HL-60/S4 treated with phorbol 12-myristate 13-acetate at 8.2 ng/mL for 4 days and 3 days (cell line): ENCODE results near the gene ZNF280A.

Experiments used
- in situ Hi-C: fragments of 300-500 bp; cut with MboI; formaldehyde crosslinking; loops from 2 replicates; pipeline ENCODE4 v1.15.0; 2022; ENCODE audit warnings: low sequenced_read_pairs

ZNF280A gene, protein sequence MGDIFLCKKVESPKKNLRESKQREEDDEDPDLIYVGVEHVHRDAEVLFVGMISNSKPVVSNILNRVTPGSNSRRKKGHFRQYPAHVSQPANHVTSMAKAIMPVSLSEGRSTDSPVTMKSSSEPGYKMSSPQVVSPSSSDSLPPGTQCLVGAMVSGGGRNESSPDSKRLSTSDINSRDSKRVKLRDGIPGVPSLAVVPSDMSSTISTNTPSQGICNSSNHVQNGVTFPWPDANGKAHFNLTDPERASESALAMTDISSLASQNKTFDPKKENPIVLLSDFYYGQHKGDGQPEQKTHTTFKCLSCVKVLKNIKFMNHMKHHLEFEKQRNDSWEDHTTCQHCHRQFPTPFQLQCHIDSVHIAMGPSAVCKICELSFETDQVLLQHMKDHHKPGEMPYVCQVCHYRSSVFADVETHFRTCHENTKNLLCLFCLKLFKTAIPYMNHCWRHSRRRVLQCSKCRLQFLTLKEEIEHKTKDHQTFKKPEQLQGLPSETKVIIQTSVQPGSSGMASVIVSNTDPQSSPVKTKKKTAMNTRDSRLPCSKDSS

DNA sequence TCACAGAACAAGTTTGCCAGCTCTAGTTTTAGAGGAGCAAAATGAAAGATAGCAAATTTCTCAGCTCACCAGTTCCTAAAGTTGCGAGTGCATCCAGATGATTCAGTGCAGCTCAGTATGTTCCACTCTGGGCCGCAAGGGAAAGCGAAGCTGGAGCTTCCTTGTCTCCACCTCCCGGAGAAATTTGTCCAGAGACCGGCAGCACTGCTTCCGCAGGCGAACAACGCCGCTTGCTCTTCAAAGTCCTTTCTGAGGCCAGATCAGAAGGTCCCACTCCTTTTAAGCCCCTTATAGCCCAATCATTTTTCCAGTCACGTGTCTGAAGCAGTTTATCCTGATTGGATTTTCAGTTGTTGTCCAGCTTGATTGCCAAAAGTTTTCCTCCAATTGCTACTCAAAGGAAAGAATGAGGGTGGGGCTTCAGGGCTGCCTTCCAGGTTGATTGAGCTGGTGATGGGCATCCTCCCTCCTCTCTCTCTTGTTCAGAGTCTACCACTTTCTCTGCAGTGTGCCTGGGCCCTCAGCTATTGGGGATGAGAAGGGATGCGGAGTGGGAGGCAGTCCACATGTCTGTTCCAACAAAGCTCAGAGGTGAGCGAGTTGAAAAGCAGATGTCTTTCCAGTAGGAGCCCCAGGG lies at the start of gene ZNF280A:
Gene ZNF280A (minus strand): TSS at position 251 of the 637 bp plus-strand sequence. CDS start 4,640 bp downstream, outside the sequence.
- in situ Hi-C loops: no loop called here

DNA sequence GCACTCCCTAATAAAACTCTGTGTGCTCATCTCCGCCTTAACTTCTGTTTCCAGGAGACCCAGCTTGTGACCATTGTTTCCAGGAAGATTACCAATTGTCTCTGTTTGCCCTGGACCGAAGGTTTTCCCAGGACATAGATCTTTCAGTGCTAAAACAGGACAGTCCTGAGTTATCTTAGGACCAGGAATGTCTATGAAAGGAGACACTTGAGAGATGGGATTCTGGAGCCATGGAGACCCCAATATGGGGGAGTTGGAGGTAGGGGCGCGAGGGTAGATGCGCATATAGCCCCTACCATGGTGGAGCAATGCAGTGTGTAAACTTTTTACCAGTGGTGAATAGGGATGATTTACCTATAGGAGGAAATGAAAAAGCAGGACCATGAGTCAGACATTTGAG lies 49.1 kb upstream of the ZNF280A start:
- in situ Hi-C loops: no loop called here

DNA sequence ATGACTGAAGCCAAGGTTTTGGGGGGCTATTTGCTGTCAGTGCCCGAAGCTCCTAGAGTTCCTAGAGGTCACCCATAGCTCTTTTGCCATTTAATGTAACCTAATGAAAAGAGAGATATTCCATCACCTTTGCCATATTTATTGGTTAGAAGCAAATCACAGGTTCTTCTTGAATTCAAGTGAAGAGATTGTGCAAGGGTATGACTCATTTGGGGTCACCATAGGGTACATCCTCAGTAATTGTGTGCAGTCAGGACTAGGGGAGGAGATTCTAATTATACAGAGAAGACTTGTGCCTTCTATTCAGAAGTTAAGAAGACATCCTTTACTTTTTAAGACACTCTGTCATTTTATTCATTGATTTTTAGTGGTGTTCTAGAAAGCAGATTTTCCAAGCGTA lies 45.9 kb upstream of the ZNF280A start:
- in situ Hi-C loops: no loop called here

DNA sequence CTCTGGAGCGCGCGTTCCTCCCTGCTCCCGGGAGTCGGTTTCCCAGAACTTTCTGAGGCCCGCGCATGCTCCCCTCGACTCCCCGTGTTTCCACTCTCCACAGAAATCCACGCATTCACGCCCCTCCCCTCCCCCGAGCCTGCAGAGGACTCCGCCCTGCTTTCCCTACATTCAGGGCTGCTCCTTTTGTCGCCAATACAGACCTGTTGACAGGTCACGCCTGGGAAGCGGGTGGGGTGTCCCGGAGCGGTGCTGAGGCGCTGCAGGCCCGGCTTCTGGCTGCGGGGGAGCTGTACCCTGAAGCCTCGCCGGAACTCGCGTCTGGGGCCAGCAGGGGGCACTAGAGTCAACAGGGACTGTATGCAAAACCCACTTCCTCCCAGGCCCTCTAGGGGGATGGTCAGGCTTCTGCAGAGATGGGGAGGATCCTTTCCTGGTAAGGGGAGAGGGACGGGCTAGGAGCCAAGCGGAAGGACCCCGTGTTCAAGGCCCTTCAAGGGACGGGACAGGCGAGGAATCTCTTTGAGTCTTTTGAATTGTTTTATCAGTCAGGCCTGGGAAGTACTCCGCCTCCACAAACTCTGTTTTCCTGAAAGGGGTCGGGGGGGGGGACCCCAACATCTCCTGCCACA lies 39.0 kb upstream of the ZNF280A start, which contains the start of gene PRAME:
Gene PRAME (minus strand): TSS at position 294 of the 632 bp plus-strand sequence. CDS start 2,433 bp downstream, outside the sequence.
- in situ Hi-C loops: no loop called here

DNA sequence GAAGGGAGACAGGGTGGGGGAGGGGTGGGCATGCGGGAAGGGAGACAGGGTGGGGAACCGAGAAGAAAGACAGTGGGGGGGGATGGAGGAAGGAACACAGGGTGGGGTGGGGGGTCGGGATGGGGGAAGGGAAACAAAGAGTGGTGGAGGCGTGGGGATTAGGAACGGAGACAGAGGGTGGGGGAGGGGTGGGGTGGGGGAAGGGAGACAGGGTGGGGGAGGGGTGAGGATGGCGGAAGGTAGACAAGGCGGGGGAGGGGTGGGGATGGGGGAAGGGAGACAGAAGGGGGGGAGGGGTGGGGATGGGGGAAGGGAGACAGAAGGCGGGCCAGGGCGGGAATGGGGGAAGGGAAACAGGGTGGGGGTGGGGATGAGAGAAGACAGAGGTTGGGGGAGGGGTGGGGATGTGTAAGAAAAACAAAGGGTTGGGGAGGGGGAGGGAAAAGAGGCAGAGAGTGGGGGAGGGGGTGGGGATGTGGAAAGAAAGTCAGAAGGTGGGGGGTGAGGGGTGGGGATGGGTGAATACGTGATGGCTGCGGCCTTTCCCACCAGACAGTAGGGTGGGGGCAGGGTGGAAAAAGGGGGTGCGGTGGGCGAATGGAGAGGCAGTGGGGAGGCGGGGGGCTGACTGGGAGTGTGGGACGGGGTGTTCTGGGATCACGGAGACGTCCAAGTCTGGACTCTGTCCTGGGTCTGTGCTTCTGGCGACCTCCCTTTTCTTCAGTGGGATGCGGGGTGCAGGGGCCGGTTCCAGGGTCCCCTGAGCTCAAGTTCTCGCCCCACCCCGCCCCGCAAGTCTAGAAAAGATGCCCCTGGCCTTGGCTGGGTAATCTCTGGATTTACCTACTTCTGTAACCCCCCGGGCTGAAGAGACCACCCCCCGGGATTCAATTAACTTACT lies 38.3 kb upstream of the ZNF280A start:
- in situ Hi-C loops: no loop called here

DNA sequence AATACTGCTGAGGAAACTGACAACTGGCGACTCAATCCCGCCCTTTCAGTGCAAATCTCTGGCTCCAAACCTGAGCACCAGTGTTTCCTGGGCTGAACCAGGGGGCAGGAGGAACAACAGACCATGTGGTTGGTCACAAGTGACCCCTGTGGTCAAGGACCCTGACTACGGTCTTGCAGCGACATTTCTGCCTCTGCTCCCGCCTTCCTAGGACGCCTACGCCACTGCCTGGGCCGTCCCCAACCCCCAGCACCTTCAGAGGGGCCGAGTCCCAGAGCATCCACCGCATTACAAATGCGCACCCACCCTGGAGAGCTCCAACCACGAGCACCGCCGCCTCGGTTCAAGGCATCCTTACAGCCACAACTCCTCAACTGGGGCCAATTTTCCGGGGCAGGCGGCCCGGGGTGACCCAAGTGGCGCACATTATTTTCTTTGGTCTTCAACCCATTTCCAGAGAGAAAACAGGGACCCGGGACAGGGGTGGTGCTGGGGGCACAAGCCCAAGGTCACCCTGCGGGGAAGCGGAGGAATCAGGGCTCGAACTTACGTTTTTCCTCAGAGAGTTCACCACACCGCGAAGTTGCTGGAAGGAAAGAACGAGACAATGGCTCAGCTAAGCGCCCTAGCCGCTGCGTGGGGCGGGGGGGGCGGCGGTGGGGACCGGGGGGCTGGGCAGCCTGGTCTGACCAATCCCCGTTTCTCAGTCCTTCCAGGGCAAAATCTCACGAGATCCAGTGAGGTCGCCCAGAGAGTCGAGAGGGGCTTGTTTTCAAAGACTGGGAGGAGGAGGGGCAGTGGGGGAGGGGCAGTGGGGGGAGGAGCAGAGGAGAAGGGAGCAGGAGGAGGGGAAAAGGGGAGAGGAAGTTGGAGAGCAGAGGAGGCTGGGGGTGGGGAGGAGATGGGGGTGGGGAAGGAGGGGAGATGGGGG lies 37.2 kb upstream of the ZNF280A start:
- in situ Hi-C loops: no loop called here

DNA sequence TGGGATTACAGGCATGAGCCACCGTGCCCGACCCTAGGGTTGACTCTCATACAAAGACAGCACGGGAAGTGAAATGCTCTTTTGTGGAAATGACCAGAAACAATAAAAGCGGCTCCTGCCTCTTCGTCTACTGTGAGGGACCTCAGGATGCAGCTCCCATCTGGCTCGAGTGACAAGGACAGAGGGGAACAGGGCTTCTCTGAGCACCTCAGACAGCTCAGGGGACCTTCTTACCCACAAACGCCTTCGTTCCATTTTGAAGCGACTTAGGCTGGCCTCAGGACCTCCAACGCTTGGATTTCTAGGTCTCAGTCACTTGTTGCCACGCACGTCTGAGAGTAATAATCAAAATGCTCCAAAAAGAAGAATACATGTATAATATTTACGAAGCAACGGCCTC lies 36.5 kb upstream of the ZNF280A start:
- in situ Hi-C loops: no loop called here

DNA sequence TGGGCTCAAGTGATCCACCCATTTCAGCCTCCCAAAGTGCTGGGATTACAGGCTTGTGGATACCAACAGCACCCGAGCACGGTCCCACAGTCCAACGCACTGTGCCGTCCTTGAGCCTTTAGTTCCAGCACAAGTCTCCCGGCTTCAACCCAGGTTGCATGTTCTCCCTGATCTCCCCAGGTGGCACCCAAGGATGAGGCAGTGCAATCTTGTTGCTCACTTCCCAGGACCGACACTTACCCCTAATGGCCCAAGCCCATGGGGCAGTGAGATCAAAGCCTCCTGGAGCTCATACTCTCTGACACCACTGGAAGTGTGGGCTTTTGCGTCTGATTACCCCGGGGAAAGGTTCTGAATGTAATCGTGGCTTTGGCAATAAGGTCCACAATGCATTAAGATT lies 35.5 kb upstream of the ZNF280A start:
- in situ Hi-C loops: no loop called here

DNA sequence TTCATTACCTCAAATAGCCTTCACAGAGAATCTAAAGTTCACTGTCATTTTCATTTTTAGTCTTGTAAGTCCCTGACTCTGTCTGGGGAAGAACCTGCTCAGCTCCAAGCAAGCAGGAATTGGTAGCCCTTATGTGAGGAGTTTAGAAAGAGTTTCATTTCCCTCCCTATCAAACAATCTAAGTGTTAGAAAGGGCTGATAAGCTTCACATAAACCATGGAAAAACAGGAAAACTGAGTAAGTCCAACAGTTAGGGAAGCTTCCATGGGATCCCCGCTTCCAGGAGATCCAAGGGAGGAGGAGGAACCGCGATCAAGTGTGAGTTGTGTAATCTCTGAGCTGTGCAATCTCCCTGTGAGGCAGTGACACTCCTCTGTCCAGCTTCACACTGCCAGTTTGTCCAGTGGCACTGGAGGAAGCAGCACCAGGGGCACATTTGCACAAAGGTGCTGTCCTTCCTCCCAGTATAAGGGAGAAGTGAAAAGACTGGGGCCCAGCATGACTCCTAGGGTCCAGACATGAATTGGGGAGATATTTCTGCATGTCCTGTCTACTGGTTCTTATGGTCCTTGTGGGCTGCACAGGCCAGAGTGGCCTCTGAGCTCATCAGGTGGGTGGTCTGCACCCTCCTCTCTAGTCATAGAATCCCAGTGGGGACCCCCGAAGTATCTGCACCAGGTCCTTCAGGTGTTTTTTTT lies 34.7 kb upstream of the ZNF280A start:
- in situ Hi-C loops: no loop called here

DNA sequence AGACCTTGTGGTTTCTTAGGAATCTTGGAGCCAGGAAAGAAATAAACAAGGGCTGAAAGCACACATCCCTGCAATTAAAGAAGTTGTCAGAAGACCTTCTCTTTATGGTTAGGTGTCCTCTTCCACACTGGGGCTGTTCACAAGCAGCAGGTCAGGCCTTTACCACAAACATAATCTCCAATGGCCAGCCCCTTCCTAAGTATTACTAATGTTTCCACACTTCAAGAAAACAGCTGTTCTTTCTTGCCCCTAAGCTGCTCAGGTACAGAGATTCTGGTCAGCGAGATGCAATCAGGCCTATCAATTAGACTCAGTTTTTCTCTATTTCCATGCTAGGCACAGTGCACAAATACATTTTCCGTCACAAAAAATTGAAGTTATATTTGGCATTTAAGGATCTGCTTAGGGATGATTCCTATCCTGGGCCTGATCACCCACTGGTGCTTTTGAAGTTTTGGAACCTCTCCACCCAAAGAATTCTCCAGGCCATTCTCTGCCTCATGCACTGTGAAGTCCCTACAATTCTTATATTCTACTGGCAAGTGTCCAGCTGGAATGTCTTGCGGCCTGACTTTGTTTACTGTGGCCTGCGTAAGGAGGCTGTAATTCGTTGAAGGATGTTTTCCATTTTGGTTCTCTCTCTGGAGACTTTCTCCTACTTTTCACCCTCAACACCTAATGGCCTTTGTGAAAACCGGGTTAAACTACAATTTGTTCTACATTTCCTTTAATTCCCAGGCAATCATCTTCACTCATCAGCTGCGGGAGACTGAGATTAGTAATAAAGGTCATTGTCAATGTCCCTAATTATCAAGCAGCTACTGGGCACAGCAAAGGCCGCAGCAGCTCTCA lies 33.9 kb upstream of the ZNF280A start:
- in situ Hi-C loops: no loop called here

DNA sequence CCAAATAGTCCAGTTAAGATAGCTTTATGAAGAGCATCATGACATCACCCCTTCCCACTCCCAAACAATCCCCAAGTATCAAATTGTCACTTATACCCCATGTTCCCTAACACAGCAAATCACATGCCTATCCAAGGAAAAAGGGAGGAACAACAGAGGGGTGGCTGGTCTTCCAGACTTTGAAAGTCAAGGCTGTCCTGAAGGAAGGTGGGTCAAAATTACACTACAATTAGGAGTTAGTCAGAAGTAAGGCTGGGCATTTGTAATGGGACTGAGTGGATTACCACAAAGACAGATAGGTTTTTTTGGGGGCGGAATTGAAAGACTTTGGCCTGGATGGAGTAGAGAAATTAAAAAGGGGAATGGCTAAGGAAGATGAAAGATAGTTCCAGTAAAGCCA lies 33.1 kb upstream of the ZNF280A start:
- in situ Hi-C loops: no loop called here

DNA sequence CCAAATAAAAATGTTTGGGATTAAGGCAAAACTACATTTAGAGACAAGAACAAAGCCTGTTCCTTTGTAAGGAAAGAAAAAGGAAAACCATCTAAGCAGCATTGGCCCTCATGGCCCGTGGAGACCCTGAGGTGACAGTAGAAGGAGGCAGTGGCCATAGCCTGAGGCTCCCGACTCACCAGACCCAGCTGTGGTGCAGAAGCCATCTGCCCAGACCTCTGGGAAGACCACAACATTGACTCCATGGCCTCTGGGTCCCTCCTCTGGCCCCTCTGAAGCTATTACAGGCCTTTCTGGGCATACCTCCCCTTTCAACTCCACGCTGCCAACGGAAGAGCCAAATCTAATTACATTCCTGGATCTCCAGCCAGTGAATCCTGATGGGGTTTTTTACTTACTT lies 32.6 kb upstream of the ZNF280A start:
- in situ Hi-C loops: no loop called here

DNA sequence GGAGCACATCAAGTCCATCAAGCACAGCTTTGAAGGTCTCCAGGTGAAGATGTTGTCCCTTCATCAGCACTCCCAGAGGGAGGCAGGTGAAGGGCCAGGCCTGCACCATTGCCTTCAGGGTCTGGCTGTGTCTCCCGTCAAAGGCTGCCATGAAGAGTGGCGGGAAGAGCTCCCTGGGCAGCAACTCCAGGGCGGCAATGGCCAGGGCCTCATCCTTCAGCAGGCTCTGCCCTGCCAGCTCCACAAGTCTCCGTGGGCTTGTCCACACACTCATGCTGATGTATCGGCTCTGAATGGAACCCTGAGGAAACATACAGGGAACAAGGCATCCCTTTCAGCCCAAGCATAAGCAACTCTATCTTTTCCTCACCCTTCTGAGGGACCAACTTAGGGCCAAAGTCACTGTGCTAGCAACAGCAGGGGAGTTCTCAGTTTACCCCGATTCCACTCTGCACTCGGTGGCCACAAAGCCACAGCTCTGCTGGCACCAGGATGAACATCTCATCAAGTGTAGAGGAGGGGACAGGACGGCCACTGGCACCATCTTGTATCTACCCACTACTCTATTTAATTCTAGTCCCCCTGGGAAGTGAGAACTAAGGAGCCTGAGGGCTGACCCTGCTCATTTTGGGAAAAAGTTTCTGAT lies 30.8 kb upstream of the ZNF280A start:
- in situ Hi-C loops: no loop called here

DNA sequence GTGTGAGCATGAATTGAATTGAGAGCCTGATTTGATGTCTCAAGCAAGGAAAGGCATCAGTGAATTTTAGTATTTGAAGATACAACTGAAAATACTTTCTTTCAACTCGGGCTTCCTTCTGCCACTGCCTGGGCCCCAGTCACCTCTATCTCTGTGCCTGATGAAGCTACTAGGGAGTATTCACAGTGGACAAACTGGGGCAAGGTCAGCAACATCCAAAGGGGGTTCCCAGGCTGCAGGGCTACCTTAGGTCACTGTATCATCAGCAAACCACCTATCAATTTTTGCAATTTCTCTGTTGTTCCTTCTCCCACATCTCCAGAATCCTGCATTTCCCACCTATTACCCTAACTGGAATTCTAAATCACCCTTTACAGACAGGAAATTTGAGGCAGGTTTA lies 28.8 kb upstream of the ZNF280A start:
- in situ Hi-C loops: no loop called here

DNA sequence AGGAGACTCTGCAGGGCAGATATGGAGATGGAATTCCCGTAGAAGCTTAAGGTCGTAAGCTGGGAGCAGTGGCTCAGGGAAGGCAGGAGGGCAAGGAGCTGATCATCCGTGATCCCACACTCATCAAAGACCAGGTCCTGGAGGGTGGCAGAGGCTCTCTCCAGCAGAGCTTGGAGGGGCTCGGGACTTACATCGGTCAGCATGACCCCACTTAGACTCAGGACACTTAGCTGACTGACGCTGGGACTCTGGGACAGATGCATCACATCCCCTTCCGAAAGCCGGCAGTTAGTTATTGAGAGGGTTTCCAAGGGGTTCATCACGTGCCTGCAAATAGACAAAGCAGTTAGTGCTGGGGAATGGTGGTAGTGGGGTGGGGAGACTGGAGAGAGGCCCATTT lies 28.2 kb upstream of the ZNF280A start:
- in situ Hi-C loops: no loop called here

DNA sequence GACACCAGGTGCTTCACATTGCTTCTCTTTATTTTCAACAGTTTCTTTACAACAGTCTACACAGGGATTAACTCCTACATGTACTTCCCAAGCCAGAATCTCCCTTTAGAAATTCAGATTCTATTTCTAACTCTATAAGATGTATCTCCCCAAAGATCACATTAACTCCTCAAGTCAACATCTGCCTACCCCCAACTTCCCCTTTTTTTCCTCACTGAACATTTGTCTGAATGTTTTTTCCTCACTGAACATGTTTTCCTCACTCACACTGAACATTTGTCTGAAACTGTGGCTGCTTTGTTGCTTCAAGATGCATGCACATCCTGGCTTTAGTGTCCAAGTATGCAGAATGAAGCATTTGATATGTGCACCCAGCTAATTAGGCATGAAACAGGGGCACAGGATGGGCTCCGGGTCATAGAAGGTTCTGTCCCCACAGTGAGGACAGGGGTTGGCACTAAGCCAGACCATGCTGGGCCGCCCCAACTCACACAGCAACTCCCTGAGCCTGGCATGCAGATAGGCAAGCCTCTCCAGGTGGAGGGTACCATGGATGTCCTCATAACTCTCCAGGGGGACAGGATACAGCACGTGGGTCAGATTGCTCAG lies 27.7 kb upstream of the ZNF280A start:
- in situ Hi-C loops: no loop called here

DNA sequence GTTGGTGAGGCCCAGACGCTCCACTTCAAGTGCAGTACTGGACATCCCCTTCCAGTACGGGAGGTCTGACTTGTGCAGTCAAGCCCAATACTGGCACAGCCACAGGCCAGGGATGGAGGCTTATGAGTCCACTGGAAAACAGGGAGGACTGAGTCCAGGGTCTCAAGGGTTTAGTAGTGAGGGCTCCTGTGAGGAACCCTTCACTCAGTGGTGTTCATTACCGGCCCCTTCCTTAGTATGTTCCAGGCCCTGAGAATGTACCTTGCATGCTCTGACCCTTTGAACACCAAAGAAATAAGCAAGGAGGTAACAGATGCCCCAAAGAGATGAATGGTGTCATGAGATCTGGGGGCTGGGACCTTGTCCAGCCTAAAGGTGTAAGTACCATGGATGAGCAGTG lies 27.2 kb upstream of the ZNF280A start:
- in situ Hi-C loops: no loop called here
